K562 (cell line): ENCODE measurements around the gene FAM83E. TPM values are rescaled to one million over a fixed set of nuclear protein-coding genes. Genes with fewer than 3 reads are reported as not detected.

Source experiments
- BRD9 ChIP-seq: fragments of 450-650 bp; IDR thresholded peaks from 2 replicates; pipeline ENCODE4 v1.6.1; 2018; ENCODE audit warnings: low read depth; ENCODE audit not compliant: partially characterized antibody
- EP400 ChIP-seq: fragments of 450-650 bp; IDR thresholded peaks from 2 replicates; pipeline ENCODE4 v1.6.1; 2017; ENCODE audit warnings: antibody characterized with exemption, mild to moderate bottlenecking, moderate library complexity
- HOXB6 ChIP-seq: fragments of 250-450 bp; sonication (Bioruptor Pico); IDR thresholded peaks from 2 replicates; pipeline ENCODE4 v1.5.1; 2022; ENCODE audit warnings: mild to moderate bottlenecking, borderline replicate concordance
- NR2C2 ChIP-seq, 2 experiments: fragments of 200-800 bp in 1 of 2; sonication (Bioruptor generic) in 1 of 2; sonication (generic) in 1 of 2; formaldehyde crosslinking in 1 of 2; IDR thresholded peaks; 2 replicates each; pipeline versions ENCODE4 v1.6.1 to v1.8.0; 2016 to 2022; ENCODE audit warnings: mild to moderate bottlenecking in 1 of 2, missing compliant biosample characterization in 1 of 2, missing genetic modification characterization in 1 of 2, missing genetic modification reagents in 1 of 2
- PTBP1 ChIP-seq: fragments of 200-400 bp; formaldehyde crosslinking; IDR thresholded peaks from 2 replicates; pipeline ENCODE4 v1.6.1; 2017; ENCODE audit warnings: low read depth, low read length
- RBFOX2 ChIP-seq: fragments of 200-400 bp; formaldehyde crosslinking; IDR thresholded peaks from 2 replicates; pipeline ENCODE4 v1.6.1; 2017; ENCODE audit warnings: low read depth, mild to moderate bottlenecking, low read length, moderate library complexity
- ZNF175 ChIP-seq: fragments of 200-800 bp; sonication (Bioruptor generic); IDR thresholded peaks from 2 replicates; pipeline ENCODE4 v1.6.1; 2016; ENCODE audit warnings: low read depth, mild to moderate bottlenecking, missing genetic modification characterization, missing compliant biosample characterization
- ZNF282 ChIP-seq: sonication (generic); formaldehyde crosslinking; IDR thresholded peaks from 2 replicates; pipeline ENCODE4 v1.8.1; 2023; ENCODE audit warnings: missing genetic modification reagents
- polyA plus RNA-seq, 8 experiments: library from polyadenylated mRNA; depleted of rRNA in 4 of 8; stranded (reverse) in 5 of 8; unstranded in 3 of 8; fragments of >200 nt; fragmentation: Nextera tagmentation in 2 of 8; fragmentation: Illumina TruSeq in 1 of 8; extraction: Ambion mirVana in 2 of 8; extraction: Trizol in 1 of 8; gene quantifications; 2 replicates each; pipeline versions ENCODE4 v1.2.1 to v1.2.3, GENCODE V29; 2011 to 2014; ENCODE audit warnings: inconsistent platforms in 1 of 8, missing spikeins in 1 of 8
- total RNA-seq, 7 experiments: library from RNA; depleted of rRNA in 6 of 7; stranded (reverse); fragments of >200 nt in 6 of 7; fragmentation: Illumina TruSeq in 2 of 7; extraction: Trizol in 2 of 7; gene quantifications; 2 replicates each; pipeline versions ENCODE4 v1.2.1 to v1.2.3, GENCODE V29; 2011 to 2021; ENCODE audit warnings: low replicate concordance in 1 of 7
- TF ChIP-seq, protein P1 (sequence below): fragments of 200-800 bp; sonication (Bioruptor generic); IDR thresholded peaks from 2 replicates; pipeline ENCODE4 v1.6.1; 2016; ENCODE audit warnings: missing genetic modification characterization, missing compliant biosample characterization
- TF ChIP-seq, protein P2 (sequence below): fragments of 450-650 bp; formaldehyde crosslinking; IDR thresholded peaks from 2 replicates; pipeline ENCODE4 v1.4.0; 2020; ENCODE audit warnings: mild to moderate bottlenecking, moderate library complexity
- TF ChIP-seq, protein P3 (sequence below): fragments of 450-650 bp; IDR thresholded peaks from 2 replicates; pipeline ENCODE4 v1.6.1; 2018; ENCODE audit warnings: mild to moderate bottlenecking, low read depth; ENCODE audit not compliant: partially characterized antibody
- TF ChIP-seq, protein P4 (sequence below): sonication (generic); formaldehyde crosslinking; IDR thresholded peaks from 2 replicates; pipeline ENCODE4 v1.8.0; 2022; ENCODE audit warnings: mild to moderate bottlenecking, low read depth, missing genetic modification reagents

The FAM83E gene
- total and polyA plus RNA-seq, 9 of the 15 experiments (the other 6 are each of a cell fraction or from before 2014, with no cell fraction given), result 0.15 to 0.87 (median 0.29) TPM; not detected in 4

DNA sequence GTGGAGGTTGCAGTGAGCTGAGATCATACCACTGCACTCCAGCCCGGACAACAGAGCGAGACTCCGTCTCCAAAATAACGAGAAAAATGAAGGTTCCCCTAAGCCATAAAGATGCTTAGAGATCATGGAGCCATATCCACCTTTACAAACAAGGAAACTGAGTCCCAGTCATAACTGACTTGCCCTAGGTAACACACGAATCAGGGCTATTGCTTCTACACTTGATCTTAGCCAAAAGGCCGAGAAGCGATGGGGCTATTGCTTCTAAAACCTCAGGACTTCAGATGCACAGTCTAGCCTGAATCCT is 19.1 kb upstream of the FAM83E start (continued):
- TF ChIP-seq, protein P1, sequence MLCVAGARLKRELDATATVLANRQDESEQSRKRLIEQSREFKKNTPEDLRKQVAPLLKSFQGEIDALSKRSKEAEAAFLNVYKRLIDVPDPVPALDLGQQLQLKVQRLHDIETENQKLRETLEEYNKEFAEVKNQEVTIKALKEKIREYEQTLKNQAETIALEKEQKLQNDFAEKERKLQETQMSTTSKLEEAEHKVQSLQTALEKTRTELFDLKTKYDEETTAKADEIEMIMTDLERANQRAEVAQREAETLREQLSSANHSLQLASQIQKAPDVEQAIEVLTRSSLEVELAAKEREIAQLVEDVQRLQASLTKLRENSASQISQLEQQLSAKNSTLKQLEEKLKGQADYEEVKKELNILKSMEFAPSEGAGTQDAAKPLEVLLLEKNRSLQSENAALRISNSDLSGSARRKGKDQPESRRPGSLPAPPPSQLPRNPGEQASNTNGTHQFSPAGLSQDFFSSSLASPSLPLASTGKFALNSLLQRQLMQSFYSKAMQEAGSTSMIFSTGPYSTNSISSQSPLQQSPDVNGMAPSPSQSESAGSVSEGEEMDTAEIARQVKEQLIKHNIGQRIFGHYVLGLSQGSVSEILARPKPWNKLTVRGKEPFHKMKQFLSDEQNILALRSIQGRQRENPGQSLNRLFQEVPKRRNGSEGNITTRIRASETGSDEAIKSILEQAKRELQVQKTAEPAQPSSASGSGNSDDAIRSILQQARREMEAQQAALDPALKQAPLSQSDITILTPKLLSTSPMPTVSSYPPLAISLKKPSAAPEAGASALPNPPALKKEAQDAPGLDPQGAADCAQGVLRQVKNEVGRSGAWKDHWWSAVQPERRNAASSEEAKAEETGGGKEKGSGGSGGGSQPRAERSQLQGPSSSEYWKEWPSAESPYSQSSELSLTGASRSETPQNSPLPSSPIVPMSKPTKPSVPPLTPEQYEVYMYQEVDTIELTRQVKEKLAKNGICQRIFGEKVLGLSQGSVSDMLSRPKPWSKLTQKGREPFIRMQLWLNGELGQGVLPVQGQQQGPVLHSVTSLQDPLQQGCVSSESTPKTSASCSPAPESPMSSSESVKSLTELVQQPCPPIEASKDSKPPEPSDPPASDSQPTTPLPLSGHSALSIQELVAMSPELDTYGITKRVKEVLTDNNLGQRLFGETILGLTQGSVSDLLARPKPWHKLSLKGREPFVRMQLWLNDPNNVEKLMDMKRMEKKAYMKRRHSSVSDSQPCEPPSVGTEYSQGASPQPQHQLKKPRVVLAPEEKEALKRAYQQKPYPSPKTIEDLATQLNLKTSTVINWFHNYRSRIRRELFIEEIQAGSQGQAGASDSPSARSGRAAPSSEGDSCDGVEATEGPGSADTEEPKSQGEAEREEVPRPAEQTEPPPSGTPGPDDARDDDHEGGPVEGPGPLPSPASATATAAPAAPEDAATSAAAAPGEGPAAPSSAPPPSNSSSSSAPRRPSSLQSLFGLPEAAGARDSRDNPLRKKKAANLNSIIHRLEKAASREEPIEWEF (CRISPR knock-in tag), result 0 out of 2 replicates have a peak, but pooled peaks have one; percentile 22
- TF ChIP-seq, protein P2, sequence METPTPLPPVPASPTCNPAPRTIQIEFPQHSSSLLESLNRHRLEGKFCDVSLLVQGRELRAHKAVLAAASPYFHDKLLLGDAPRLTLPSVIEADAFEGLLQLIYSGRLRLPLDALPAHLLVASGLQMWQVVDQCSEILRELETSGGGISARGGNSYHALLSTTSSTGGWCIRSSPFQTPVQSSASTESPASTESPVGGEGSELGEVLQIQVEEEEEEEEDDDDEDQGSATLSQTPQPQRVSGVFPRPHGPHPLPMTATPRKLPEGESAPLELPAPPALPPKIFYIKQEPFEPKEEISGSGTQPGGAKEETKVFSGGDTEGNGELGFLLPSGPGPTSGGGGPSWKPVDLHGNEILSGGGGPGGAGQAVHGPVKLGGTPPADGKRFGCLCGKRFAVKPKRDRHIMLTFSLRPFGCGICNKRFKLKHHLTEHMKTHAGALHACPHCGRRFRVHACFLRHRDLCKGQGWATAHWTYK (CRISPR knock-in tag), result peak; percentile 59; the same call in 1 of the 2 replicates
- TF ChIP-seq PTBP1 (no peak), NR2C2 (CRISPR knock-in tag; IDR thresholded peaks at IDR 0.05) (no peak), NR2C2 (tag; IDR thresholded peaks at IDR 0.05) (0 out of 2 replicates have a peak, but pooled peaks have one; percentile 5), BRD9 (peak; percentile 15), EP400 (no peak), RBFOX2 (no peak), ZNF282 (CRISPR knock-in tag) (no peak), ZNF175 (CRISPR knock-in tag) (no peak), HOXB6 (CRISPR knock-in tag) (no peak)
- TF ChIP-seq, protein P3, sequence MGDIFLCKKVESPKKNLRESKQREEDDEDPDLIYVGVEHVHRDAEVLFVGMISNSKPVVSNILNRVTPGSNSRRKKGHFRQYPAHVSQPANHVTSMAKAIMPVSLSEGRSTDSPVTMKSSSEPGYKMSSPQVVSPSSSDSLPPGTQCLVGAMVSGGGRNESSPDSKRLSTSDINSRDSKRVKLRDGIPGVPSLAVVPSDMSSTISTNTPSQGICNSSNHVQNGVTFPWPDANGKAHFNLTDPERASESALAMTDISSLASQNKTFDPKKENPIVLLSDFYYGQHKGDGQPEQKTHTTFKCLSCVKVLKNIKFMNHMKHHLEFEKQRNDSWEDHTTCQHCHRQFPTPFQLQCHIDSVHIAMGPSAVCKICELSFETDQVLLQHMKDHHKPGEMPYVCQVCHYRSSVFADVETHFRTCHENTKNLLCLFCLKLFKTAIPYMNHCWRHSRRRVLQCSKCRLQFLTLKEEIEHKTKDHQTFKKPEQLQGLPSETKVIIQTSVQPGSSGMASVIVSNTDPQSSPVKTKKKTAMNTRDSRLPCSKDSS, result no peak
- TF ChIP-seq, protein P4, sequence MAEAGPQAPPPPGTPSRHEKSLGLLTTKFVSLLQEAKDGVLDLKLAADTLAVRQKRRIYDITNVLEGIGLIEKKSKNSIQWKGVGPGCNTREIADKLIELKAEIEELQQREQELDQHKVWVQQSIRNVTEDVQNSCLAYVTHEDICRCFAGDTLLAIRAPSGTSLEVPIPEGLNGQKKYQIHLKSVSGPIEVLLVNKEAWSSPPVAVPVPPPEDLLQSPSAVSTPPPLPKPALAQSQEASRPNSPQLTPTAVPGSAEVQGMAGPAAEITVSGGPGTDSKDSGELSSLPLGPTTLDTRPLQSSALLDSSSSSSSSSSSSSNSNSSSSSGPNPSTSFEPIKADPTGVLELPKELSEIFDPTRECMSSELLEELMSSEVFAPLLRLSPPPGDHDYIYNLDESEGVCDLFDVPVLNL (CRISPR knock-in tag), result 0 out of 2 replicates have a peak, but pooled peaks have one; percentile 51
